A549 (cell line): Measurements from ENCODE around the gene TP53BP1. TPM values are rescaled to one million over a fixed set of nuclear protein-coding genes. Genes with fewer than 3 reads are reported as not detected.

Experiments used
- ATAC-seq, 2 experiments: fragments of 200-7000 bp in 1 of 2; fragments of >200 bp in 1 of 2; cut with Nextera tagmentation in 1 of 2; cut with Tn5 transposase in 1 of 2; 3 replicates each; pipeline versions ENCODE4 v1.8.0 to v1.9.1; 2018 to 2020; ENCODE audit warnings: mild to moderate bottlenecking in 1 of 2, moderate library complexity in 1 of 2
- CTCF ChIA-PET: fragments of 300-600 bp; sonication (Branson Sonifier 250); formaldehyde crosslinking; extraction: SDS; loops from one replicate; lab custom pipeline; 2021; ENCODE audit warnings: antibody characterized with exemption, inconsistent platforms; lab: Yijun Ruan, JAX
- POLR2A ChIA-PET: fragments of 350-600 bp; formaldehyde crosslinking; extraction: SDS; loops from one replicate; lab custom pipeline; 2021; ENCODE audit warnings: antibody characterized with exemption, inconsistent platforms; lab: Yijun Ruan, JAX
- DNase-seq, 2 experiments: peaks; one replicate each; pipeline versions ENCODE4 v3.0.0 to v3.0.0-alpha.2; 2011 to 2016; ENCODE audit warnings: low read depth in 1 of 2, low spot score in 1 of 2
- FAIRE-seq: peaks from 2 replicates; lab custom pipeline; 2011; peaks lifted over from hg19 to GRCh38; lab: Jason Lieb, UNC
- H3K27ac ChIP-seq, 2 experiments: fragments of >200 bp; sonication (Bioruptor Twin); formaldehyde crosslinking; 3 replicates each; pipeline ENCODE4 v1.5.1; 2016 to 2017
- H3K4me1 ChIP-seq: fragments of >200 bp; sonication (Bioruptor Twin); formaldehyde crosslinking; 3 replicates; pipeline ENCODE4 v1.6.1; 2016
- H3K4me2 ChIP-seq: fragments of >200 bp; sonication (Bioruptor Twin); formaldehyde crosslinking; 3 replicates; pipeline ENCODE4 v1.6.1; 2016
- H3K4me3 ChIP-seq: fragments of >200 bp; sonication (Bioruptor Twin); formaldehyde crosslinking; 3 replicates; pipeline ENCODE4 v1.5.1; 2016
- H3K9me3 ChIP-seq: fragments of >200 bp; sonication (Bioruptor Twin); formaldehyde crosslinking; 3 replicates; pipeline ENCODE4 v1.6.1; 2016
- BHLHE40 ChIP-seq: IDR thresholded peaks from 2 replicates; pipeline ENCODE4 v1.6.1; 2012; ENCODE audit warnings: low read depth, low read length, inconsistent platforms
- CBX8 ChIP-seq: fragments of 200-600 bp; sonication (generic); IDR thresholded peaks from 2 replicates; pipeline ENCODE4 v1.6.1; 2016
- EHMT2 ChIP-seq: fragments of 200-600 bp; sonication (generic); IDR thresholded peaks from 2 replicates; pipeline ENCODE4 v1.6.1; 2016; ENCODE audit warnings: antibody characterized with exemption, low read depth, mild to moderate bottlenecking, moderate library complexity
- EP300 ChIP-seq, 2 experiments: fragments of >200 bp; sonication (Bioruptor Twin); formaldehyde crosslinking; IDR thresholded peaks; 2 replicates in 1 of 2; 3 replicates in 1 of 2; pipeline ENCODE4 v1.6.1; 2016 to 2017
- FOSB ChIP-seq: fragments of 250-450 bp; sonication (Bioruptor Pico); IDR thresholded peaks from 2 replicates; pipeline ENCODE4 v1.5.0; 2020; ENCODE audit warnings: mild to moderate bottlenecking, moderate library complexity
- FOSL2 ChIP-seq, 2 experiments: fragments of 450-650 bp in 1 of 2; fragments of >200 bp in 1 of 2; sonication (Bioruptor Twin) in 1 of 2; formaldehyde crosslinking; IDR thresholded peaks; 2 replicates each; pipeline versions ENCODE4 v1.5.0 to v1.6.1; 2016 to 2020; ENCODE audit warnings: mild to moderate bottlenecking in 1 of 2, moderate library complexity in 1 of 2
- HEYL ChIP-seq: fragments of 250-450 bp; sonication (Bioruptor Pico); IDR thresholded peaks from 2 replicates; pipeline ENCODE4 v1.8.0; 2021; ENCODE audit warnings: mild to moderate bottlenecking, moderate library complexity
- KDM1A ChIP-seq: fragments of 200-600 bp; sonication (generic); IDR thresholded peaks from 2 replicates; pipeline ENCODE4 v1.6.1; 2016; ENCODE audit warnings: low read depth, mild to moderate bottlenecking
- MAFK ChIP-seq: fragments of 450-650 bp; IDR thresholded peaks from 2 replicates; pipeline ENCODE4 v1.6.1; 2014; ENCODE audit not compliant: partially characterized antibody
- NFE2L2 ChIP-seq: fragments of 150-350 bp; conservative IDR thresholded peaks from 2 replicates; pipeline ENCODE4 v1.6.1; 2014; ENCODE audit warnings: low read length
- RAD21 ChIP-seq, 2 experiments: fragments of >200 bp in 1 of 2; sonication (Bioruptor Twin) in 1 of 2; formaldehyde crosslinking in 1 of 2; IDR thresholded peaks in 1 of 2; conservative IDR thresholded peaks in 1 of 2; 2 replicates in 1 of 2; 3 replicates in 1 of 2; pipeline ENCODE4 v1.6.1; 2012 to 2018; ENCODE audit warnings: inconsistent platforms in 1 of 2
- TFCP2L1 ChIP-seq: fragments of 250-450 bp; sonication (Bioruptor Pico); IDR thresholded peaks from 2 replicates; pipeline ENCODE4 v1.5.0; 2021; ENCODE audit warnings: mild to moderate bottlenecking
- ZC3H11A ChIP-seq: fragments of 450-650 bp; IDR thresholded peaks from 2 replicates; pipeline ENCODE4 v1.6.1; 2014; ENCODE audit warnings: antibody characterized with exemption, mild to moderate bottlenecking
- ZSCAN20 ChIP-seq: fragments of 250-450 bp; sonication (Bioruptor Pico); IDR thresholded peaks from 2 replicates; pipeline ENCODE4 v1.8.0; 2022; ENCODE audit warnings: mild to moderate bottlenecking, moderate library complexity
- WGBS: methylation state at CpG from one replicate; pipeline ENCODE4 v1.1.6; 2017; ENCODE audit errors: missing lambda C conversion rate; 5-methylcytosine and 5-hydroxymethylcytosine counted together
- polyA plus RNA-seq, 4 experiments: library from polyadenylated mRNA; depleted of rRNA in 3 of 4; stranded (reverse); fragments of >200 nt; fragmentation: RNase III in 1 of 4; extraction: RNeasy Plus Mini Kit Qiagen cat#74134 plus additional on column Dnase treatment in 1 of 4; gene quantifications; 2 replicates in 3 of 4; 3 replicates in 1 of 4; pipeline ENCODE4 v1.2.3, GENCODE V29; 2011 to 2017
- TF ChIP-seq, protein P1 (sequence below): fragments of 200-600 bp; sonication (generic); IDR thresholded peaks from 2 replicates; pipeline ENCODE4 v1.6.1; 2016; ENCODE audit warnings: antibody characterized with exemption, mild to moderate bottlenecking, moderate library complexity

Gene TP53BP1
- polyA plus RNA-seq, 2 of the 4 experiments (the other 2 are of a cell fraction): 25.0 to 49.8 TPM

DNA sequence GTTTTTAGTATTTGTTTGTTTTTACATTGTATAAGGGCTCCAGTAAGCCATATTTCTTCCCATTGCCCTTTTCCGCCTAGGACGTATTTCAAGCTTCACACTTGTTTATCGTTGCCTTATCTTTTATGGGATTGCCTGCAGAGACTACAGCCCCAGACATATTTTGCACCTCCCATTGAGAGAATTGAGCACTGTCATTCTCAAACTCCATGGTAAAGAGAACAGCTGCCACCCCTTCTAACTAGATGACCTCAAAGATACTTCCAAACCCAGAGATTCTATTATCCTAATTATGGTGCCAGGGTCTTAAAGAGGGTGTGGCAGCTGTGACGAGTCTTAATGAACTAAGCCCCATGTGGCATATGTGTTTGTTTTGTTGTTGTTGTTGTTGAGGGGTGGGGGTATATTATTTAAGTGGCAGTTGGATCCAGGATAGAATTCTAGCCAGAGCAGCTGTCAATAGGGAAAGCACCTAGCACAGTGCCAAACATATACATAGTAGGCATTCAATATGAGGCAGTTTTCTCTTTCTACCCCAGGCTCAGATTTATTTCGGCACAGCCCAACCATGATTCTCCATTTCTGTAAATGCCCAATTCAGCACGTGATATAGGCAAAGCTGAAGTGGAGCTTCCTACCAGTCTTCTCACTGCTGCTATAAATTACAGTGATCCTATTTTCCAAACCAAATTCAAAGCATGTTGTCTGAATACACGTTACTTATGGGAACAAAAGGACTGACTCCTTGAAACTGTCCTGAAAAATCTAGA lies 932 bp upstream of the TP53BP1 start:
- FAIRE-seq (no peak), DNase-seq (no peak), ATAC-seq (no peak)
- 77% methylated on average over 7 of the region's 7 CpGs for WGBS
- no peaks in the 10 kb centered on the region for H3K9me3 ChIP-seq
- H3K4me2 ChIP-seq: peak overlapping the region; percentile 75
- peak overlapping the region; percentile 85 to 98 for H3K27ac ChIP-seq
- H3K4me1 ChIP-seq: peaks cover 12% of the 10 kb centered on the region; the same call in 2 of the 3 replicates
- POLR2A ChIA-PET: interaction anchor here (0.6 to 3.0 kb wide), 2 partner anchors 9 to 17 kb away, joined by 3 to 22 read pairs; no protein-coding TSS in a partner anchor
- CTCF ChIA-PET: interaction anchor here (0.8 to 5.1 kb wide), 4 partner anchors 17 to 53 kb away, joined by 3 to 20 read pairs (median 10); no protein-coding TSS in a partner anchor
- no peak for TF ChIP-seq EP300 (IDR thresholded peaks at IDR 0.05)
- H3K4me3 ChIP-seq: peak overlapping the region; percentile 62; the same call in 2 of the 3 replicates

DNA sequence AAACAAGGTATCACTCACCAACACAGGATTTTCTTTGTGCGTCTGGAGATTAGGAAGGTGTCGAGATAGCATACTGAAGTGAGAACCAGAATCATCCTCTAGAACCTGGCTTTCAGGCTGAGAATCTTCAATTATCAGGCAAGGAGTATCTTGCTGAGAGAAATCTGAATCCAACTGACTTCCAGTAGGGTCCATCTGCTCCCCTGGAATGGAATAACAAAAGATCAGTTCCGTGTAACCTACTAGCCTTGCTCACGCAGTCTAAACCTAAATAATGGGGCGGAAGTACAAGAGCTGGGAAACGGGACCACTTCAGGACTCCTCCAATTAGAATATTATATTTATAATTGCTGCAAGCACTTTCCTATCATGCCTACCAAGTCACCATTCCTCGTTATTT lies 690 bp downstream of the TP53BP1 start:
- peak overlapping the region; percentile 87 for H3K4me2 ChIP-seq
- WGBS: 21% methylated on average over 7 of the region's 7 CpGs
- H3K27ac ChIP-seq: peak overlapping the region; percentile 85 to 98
- no peak for FAIRE-seq
- POLR2A ChIA-PET: interaction anchor here (3.0 kb wide), 1 partner anchor 18 kb away, joined by 22 read pairs; no protein-coding TSS in a partner anchor
- peaks cover 12% of the 10 kb centered on the region; the same call in 2 of the 3 replicates for H3K4me1 ChIP-seq
- peak overlapping the region; percentile 62 for H3K4me3 ChIP-seq
- DNase-seq: no peak
- ATAC-seq: peak in 1 of 2 experiments; percentile 7; a peak in 3 of 6 replicates
- CTCF ChIA-PET: interaction anchor here (2.5 to 5.1 kb wide), 2 partner anchors 23 to 51 kb away, joined by 8 to 20 read pairs; no protein-coding TSS in a partner anchor
- TF ChIP-seq EHMT2 (no peak), ZC3H11A (no peak), CBX8 (no peak), HEYL (CRISPR knock-in tag) (no peak), MAFK (no peak), FOSB (no peak), NFE2L2 (no peak), BHLHE40 (no peak)
- TF ChIP-seq, protein P1, sequence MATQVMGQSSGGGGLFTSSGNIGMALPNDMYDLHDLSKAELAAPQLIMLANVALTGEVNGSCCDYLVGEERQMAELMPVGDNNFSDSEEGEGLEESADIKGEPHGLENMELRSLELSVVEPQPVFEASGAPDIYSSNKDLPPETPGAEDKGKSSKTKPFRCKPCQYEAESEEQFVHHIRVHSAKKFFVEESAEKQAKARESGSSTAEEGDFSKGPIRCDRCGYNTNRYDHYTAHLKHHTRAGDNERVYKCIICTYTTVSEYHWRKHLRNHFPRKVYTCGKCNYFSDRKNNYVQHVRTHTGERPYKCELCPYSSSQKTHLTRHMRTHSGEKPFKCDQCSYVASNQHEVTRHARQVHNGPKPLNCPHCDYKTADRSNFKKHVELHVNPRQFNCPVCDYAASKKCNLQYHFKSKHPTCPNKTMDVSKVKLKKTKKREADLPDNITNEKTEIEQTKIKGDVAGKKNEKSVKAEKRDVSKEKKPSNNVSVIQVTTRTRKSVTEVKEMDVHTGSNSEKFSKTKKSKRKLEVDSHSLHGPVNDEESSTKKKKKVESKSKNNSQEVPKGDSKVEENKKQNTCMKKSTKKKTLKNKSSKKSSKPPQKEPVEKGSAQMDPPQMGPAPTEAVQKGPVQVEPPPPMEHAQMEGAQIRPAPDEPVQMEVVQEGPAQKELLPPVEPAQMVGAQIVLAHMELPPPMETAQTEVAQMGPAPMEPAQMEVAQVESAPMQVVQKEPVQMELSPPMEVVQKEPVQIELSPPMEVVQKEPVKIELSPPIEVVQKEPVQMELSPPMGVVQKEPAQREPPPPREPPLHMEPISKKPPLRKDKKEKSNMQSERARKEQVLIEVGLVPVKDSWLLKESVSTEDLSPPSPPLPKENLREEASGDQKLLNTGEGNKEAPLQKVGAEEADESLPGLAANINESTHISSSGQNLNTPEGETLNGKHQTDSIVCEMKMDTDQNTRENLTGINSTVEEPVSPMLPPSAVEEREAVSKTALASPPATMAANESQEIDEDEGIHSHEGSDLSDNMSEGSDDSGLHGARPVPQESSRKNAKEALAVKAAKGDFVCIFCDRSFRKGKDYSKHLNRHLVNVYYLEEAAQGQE: no peak
- TF ChIP-seq, all 56 proteins: peak for 0
- H3K9me3 ChIP-seq: no peaks in the 10 kb centered on the region

DNA sequence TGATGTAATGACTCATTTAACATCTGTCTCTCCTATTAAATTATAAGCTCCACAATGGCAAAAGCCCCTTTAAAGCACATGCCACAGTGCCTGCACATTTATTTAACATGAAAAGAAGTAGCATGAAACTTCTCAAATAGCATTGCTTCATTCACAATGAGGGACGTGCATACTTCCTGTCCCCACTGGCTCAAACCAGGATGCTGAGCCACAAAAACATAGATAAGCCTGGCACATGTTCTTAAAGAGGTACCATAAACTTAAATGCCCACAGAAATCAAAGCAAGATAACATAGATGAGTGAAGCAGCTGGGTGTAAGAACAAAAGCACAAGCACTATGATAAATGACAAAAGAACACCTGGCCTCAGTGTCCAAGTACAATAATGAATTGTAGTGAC lies 3.8 kb downstream of the TP53BP1 start:
- Histone ChIP-seq H3K9me3 (no peaks in the 10 kb centered on the region), H3K4me3 (no peak overlapping the region), H3K27ac (no peak overlapping the region), H3K4me2 (no peak overlapping the region), H3K4me1 (peaks cover 12% of the 10 kb centered on the region; the same call in 2 of the 3 replicates)
- ChIA-PET CTCF (no interaction called here), POLR2A (interaction anchor here (0.8 kb wide), 1 partner anchor 21 kb away, joined by 3 read pairs; no protein-coding TSS in a partner anchor)
- WGBS: 69% methylated on average over 1 of the region's 1 CpG
- no peak for FAIRE-seq
- ATAC-seq: no peak
- TF ChIP-seq FOSL2 (IDR thresholded peaks at IDR 0.05) (no peak), FOSL2 (CRISPR knock-in tag; IDR thresholded peaks at IDR 0.05) (no peak), TFCP2L1 (no peak), ZSCAN20 (CRISPR knock-in tag) (no peak)
- DNase-seq: no peak

DNA sequence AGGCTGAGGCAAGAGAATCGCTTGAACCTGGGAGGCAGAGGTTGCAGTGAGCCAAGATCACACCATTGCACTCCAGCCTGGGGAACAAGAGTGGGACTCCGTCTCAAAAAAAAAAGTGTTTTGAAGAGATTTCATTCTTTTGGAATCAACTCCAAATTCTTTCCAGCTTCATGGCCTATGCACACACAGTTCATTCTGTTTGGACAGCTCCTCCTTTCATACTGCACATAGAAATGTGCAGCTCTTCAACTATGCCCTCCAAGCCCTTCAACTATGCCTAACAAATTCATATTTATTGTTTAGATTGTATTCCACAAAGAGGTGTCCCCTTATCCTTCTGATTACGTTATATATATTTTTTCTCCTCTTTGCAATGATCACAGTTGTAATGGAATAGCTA lies 4.2 kb downstream of the TP53BP1 start:
- no peaks in the 10 kb centered on the region for H3K9me3 ChIP-seq
- 87% methylated on average over 3 of the region's 3 CpGs for WGBS
- H3K27ac ChIP-seq: no peak overlapping the region
- FAIRE-seq (no peak), ATAC-seq (no peak), DNase-seq (no peak)
- POLR2A ChIA-PET: interaction anchor here (0.8 kb wide), 1 partner anchor 22 kb away, joined by 3 read pairs; no protein-coding TSS in a partner anchor
- TF ChIP-seq KDM1A (no peak), RAD21 (conservative IDR thresholded peaks at IDR 0.05 in 1 of 2, IDR thresholded peaks at IDR 0.05 in 1 of 2) (no peak)
- CTCF ChIA-PET: interaction anchor here (0.5 kb wide), 1 partner anchor 22 kb away, joined by 3 read pairs; no protein-coding TSS in a partner anchor
- H3K4me3 ChIP-seq: no peak overlapping the region
- no peak overlapping the region for H3K4me2 ChIP-seq
- H3K4me1 ChIP-seq: peaks cover 11% of the 10 kb centered on the region; the same call in 2 of the 3 replicates
